Panc1 (cell line): ENCODE results near the gene MMP15.

ENCODE experiments used
- CTCF ChIP-seq: fragments of 450-650 bp; IDR thresholded peaks from 2 replicates; pipeline ENCODE4 v1.5.1; 2017; ENCODE audit warnings: mild to moderate bottlenecking
- POLR2AphosphoS5 ChIP-seq: IDR thresholded peaks from 2 replicates; pipeline ENCODE4 v1.6.1; 2012; ENCODE audit warnings: mild to moderate bottlenecking, low read depth, low read length, moderate library complexity
- REST ChIP-seq, 2 experiments: IDR thresholded peaks; 2 replicates each; pipeline ENCODE4 v1.6.1; 2011 to 2012; ENCODE audit warnings: low read depth in 2 of 2, control low read depth in 1 of 2, low read length in 1 of 2, mild to moderate bottlenecking in 1 of 2, moderate library complexity in 1 of 2; ENCODE audit not compliant: insufficient read depth in 1 of 2

DNA sequence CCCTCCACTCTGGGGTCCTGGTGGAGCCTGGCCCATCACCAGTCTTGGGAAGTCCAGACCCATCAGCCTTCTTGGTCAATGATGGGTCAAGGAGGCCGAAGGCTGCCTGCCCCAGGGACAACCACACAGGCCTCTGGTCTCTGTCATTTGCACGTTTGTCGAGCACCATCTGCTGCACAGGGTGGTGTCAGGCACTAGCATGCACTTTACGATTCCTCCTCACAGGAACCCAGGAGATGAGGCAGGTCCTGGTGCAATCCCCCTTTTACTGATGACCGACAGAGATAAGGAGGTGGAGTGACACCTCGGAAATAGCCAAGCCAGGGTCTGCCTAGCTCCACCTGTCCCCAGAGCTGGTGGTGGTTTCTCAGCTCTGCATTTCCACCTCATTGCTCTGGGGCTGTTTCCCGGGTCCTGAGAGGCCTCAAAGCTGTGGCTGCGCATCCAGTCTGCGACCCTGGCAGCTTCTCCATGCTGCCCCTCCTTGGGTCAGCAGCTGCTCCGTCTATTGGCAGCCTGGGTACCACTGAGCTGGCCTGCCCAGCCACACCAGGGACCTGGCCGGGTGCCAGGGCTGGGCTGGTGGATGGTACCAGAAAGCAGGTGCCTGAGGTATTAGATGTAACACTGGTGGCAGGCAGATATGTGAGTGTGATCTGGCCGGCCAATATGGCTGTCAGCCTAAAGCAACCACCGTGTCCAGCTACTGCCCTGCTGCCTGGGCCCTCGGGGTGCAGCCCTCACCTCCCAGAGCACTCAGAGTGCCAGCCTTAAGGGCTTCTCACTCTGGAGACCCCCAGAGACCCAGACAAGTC lies 10.0 kb downstream of the MMP15 start:
- no peak for TF ChIP-seq POLR2AphosphoS5
- no peak for TF ChIP-seq CTCF
- no peak for TF ChIP-seq REST (IDR thresholded peaks at IDR 0.05; ENCODE audit: insufficient read depth in 1 of 2, low read depth in 2 of 2, low read length in 1 of 2)
